Endothelial cell of umbilical vein (primary cell): ENCODE measurements around the gene NR1D1.

Experiments
- POLR2A ChIP-seq: IDR thresholded peaks from 2 replicates; pipeline ENCODE4 v1.6.1; 2012; ENCODE audit warnings: low read depth, mild to moderate bottlenecking, control low read depth, low read length
- POLR2AphosphoS5 ChIP-seq: IDR thresholded peaks from 2 replicates; pipeline ENCODE4 v1.6.1; 2012; ENCODE audit warnings: low read depth, mild to moderate bottlenecking, control low read depth, low read length, moderate library complexity; ENCODE audit not compliant: insufficient read depth
- TF ChIP-seq, protein P1 (sequence below), 2 donors: IDR thresholded peaks; 1 replicate in 1 of 2; 2 replicates in 1 of 2; pipeline ENCODE4 v1.5.1; 2011; ENCODE audit warnings: low read length in 2 of 2, mild to moderate bottlenecking in 2 of 2, moderate library complexity in 2 of 2, control low read depth in 1 of 2, inconsistent platforms in 1 of 2, low read depth in 1 of 2; ENCODE audit not compliant: insufficient read depth in 1 of 2; ENCODE audit errors: extremely low read depth in 1 of 2

DNA sequence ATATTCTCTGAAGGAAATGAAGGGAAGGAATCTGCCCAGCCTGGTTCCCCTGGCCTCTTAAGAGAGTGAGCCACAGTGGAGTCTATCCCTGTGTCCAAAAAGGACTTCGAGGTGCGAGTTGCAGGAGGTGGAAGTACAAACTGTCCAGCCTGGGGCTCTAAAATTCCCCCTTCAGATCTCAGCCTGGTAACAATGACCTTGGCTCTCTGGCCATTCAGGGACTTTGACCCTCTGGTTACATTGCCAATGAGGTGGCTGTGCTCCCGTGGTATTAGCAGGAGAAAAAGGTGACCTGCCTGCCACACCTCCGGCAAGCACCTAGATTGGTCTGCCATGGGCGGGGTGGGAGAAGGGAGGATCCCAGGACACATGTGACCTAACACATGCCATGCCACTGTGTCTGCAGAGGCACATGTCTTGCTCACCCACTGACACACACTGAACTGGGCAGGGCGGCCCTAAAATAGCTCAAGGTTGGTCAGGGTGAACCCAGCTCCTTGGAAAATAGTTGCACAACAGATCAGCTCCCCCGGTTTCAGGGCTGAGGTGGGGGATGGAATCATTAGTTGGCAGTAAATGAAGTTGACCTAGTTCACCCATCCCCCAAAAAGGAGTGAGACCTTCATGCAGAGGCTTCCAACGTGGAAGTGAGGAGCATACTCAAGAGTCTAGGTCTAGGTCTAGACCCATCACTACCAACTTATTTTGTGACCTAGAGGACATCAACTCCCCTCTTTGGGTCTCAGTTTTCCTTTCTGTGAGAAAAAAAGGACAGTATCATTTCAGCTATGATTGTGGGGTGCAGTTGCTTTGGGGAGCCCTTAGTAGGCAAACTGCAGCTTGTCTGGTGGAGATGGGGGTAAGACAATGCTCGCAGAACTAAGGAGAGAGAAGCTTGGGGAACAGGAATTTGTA, 2.2 kb downstream of the NR1D1 start:
- no peak for TF ChIP-seq POLR2A
- TF ChIP-seq, protein P1, sequence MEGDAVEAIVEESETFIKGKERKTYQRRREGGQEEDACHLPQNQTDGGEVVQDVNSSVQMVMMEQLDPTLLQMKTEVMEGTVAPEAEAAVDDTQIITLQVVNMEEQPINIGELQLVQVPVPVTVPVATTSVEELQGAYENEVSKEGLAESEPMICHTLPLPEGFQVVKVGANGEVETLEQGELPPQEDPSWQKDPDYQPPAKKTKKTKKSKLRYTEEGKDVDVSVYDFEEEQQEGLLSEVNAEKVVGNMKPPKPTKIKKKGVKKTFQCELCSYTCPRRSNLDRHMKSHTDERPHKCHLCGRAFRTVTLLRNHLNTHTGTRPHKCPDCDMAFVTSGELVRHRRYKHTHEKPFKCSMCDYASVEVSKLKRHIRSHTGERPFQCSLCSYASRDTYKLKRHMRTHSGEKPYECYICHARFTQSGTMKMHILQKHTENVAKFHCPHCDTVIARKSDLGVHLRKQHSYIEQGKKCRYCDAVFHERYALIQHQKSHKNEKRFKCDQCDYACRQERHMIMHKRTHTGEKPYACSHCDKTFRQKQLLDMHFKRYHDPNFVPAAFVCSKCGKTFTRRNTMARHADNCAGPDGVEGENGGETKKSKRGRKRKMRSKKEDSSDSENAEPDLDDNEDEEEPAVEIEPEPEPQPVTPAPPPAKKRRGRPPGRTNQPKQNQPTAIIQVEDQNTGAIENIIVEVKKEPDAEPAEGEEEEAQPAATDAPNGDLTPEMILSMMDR (IDR thresholded peaks at IDR 0.05; ENCODE audit: extremely low read depth in 1 of 2, insufficient read depth in 1 of 2, low read depth in 1 of 2, low read length in 2 of 2), result no peak
- no peak for TF ChIP-seq POLR2AphosphoS5
